Measurements from ENCODE around the gene TPMT.

DNA sequence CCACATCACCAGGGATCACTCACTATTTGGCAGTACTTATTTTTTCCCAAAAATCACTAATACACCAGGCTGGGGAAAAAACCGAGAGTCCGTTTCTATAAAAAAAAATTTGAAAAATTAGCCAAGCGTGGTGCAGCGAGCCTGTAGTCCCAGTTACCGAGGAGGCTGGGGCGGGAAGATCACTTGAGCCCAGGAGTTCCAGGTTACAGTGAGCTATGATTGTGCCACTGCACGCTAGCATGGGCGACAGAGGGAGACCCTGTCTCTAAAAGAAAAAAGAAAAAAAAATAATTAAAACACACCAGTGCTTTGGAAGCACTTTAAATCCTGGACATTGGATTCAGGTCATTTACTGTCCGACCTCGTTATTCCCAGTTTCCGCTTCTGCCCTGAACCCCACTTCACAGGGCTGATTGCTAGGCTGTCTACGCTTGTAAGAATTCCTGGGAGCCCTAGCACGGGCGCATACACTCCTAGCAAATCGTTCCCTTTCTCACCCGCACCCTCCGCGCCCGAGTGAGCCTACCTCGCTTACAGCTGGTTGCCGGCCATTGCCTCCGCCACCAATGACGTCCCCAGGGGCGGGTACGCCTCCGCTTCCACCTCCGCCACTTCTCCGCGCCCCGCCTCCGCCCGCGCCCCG is at the start of gene TPMT:
- TF ChIP-seq, protein P1, sequence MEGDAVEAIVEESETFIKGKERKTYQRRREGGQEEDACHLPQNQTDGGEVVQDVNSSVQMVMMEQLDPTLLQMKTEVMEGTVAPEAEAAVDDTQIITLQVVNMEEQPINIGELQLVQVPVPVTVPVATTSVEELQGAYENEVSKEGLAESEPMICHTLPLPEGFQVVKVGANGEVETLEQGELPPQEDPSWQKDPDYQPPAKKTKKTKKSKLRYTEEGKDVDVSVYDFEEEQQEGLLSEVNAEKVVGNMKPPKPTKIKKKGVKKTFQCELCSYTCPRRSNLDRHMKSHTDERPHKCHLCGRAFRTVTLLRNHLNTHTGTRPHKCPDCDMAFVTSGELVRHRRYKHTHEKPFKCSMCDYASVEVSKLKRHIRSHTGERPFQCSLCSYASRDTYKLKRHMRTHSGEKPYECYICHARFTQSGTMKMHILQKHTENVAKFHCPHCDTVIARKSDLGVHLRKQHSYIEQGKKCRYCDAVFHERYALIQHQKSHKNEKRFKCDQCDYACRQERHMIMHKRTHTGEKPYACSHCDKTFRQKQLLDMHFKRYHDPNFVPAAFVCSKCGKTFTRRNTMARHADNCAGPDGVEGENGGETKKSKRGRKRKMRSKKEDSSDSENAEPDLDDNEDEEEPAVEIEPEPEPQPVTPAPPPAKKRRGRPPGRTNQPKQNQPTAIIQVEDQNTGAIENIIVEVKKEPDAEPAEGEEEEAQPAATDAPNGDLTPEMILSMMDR (conservative IDR thresholded peaks at IDR 0.05; ENCODE audit: low read depth, low read length) = no peak
- no peak for TF ChIP-seq EZH2 (IDR thresholded peaks at IDR 0.05; ENCODE audit: low read length, unreplicated experiment)

All from PC-3 (cell line).